ENCODE results near the gene PPM1J. TPM values are rescaled to one million over a fixed set of nuclear protein-coding genes. Genes with fewer than 3 reads are reported as not detected.

PPM1J gene
- total and polyA plus RNA-seq, 2 of the 13 experiments (the other 11 are each of a cell fraction or from before 2014, with no cell fraction given): 0.07 to 0.22 TPM

GRCh38 chr1:112700290-112701226, 14.6 kb downstream of the PPM1J start (continued):
- TF ChIP-seq AHDC1 (CRISPR knock-in tag; IDR thresholded peaks at IDR 0.05; ENCODE audit: borderline replicate concordance) (no peak), FOXM1 (CRISPR knock-in tag; IDR thresholded peaks at IDR 0.05) (no peak), ISL2 (CRISPR knock-in tag; IDR thresholded peaks at IDR 0.05) (no peak), MZF1 (CRISPR knock-in tag; IDR thresholded peaks at IDR 0.05; ENCODE audit: borderline replicate concordance) (peak; percentile 24; the same call in 1 of the 2 replicates), IRF1 (CRISPR knock-in tag; IDR thresholded peaks at IDR 0.05; ENCODE audit: low read depth) (no peak), HNF1B (CRISPR knock-in tag; IDR thresholded peaks at IDR 0.05) (peak; percentile 66), GABPA (IDR thresholded peaks at IDR 0.05; ENCODE audit: low read depth, low read length) (no peak), GABPA (CRISPR knock-in tag; IDR thresholded peaks at IDR 0.05; ENCODE audit: low read depth) (peak; percentile 30; the same call in 1 of the 2 replicates), ZNF672 (CRISPR knock-in tag; IDR thresholded peaks at IDR 0.05) (no peak), ARID4A (CRISPR knock-in tag; IDR thresholded peaks at IDR 0.05; ENCODE audit: borderline replicate concordance) (peak; percentile 66; the same call in 1 of the 2 replicates), ZSCAN29 (CRISPR knock-in tag; conservative IDR thresholded peaks at IDR 0.05) (no peak), ETV5 (CRISPR knock-in tag; IDR thresholded peaks at IDR 0.05; ENCODE audit: borderline replicate concordance) (peak; percentile 29; the same call in 1 of the 2 replicates)
- TF ChIP-seq, protein P1, sequence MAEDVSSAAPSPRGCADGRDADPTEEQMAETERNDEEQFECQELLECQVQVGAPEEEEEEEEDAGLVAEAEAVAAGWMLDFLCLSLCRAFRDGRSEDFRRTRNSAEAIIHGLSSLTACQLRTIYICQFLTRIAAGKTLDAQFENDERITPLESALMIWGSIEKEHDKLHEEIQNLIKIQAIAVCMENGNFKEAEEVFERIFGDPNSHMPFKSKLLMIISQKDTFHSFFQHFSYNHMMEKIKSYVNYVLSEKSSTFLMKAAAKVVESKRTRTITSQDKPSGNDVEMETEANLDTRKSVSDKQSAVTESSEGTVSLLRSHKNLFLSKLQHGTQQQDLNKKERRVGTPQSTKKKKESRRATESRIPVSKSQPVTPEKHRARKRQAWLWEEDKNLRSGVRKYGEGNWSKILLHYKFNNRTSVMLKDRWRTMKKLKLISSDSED (CRISPR knock-in tag; IDR thresholded peaks at IDR 0.05): no peak

All from HepG2 (cell line).